ENCODE measurements around the gene ZBTB46.

- TF ChIP-seq CTCF (IDR thresholded peaks at IDR 0.05; ENCODE audit: insufficient read depth, low read length, poor library complexity, severe bottlenecking) (no peak), EZH2phosphoT487 (conservative IDR thresholded peaks at IDR 0.05; ENCODE audit: low read length) (no peak)
Measured at GRCh38 chr20:63814891-63815614, 16.0 kb downstream of the ZBTB46 start.

Data from SU-DHL-6 (cell line).